Left lung (tissue), 14 donors: ENCODE data around the gene PRCP. TPM values are rescaled to one million over a fixed set of nuclear protein-coding genes. Genes with fewer than 3 reads are reported as not detected.
"Not testable (repeated sequence)": the region's sequence is repeated elsewhere in the genome, so short reads cannot be mapped to it uniquely, and the experiment has no call there.

Experiments used
- ATAC-seq: fragments of 200-7000 bp; cut with Tn5 transposase; one replicate; pipeline ENCODE4 v1.9.1; 2020; ENCODE audit warnings: moderate library complexity
- DNase-seq, 4 donors: peaks; one replicate each; pipeline ENCODE4 v3.0.0-alpha.2; 2013 to 2020
- H3K27ac ChIP-seq, 2 donors: fragments of 200-600 bp; sonication (generic) in 1 of 2; one replicate each; pipeline versions ENCODE4 v1.5.0 to v1.8.0; 2020 to 2021
- H3K27me3 ChIP-seq, 2 donors: fragments of 200-600 bp; sonication (generic) in 1 of 2; one replicate each; pipeline versions ENCODE4 v1.5.0 to v1.8.0; 2020 to 2021
- H3K36me3 ChIP-seq, 2 donors: fragments of 200-600 bp; sonication (generic) in 1 of 2; one replicate each; pipeline versions ENCODE4 v1.5.0 to v1.8.0; 2020 to 2021
- H3K4me1 ChIP-seq, 2 donors: fragments of 200-600 bp; one replicate each; pipeline ENCODE4 v1.8.0; 2021
- H3K4me3 ChIP-seq, 2 donors: fragments of 200-600 bp; sonication (generic) in 1 of 2; one replicate each; pipeline versions ENCODE4 v1.5.0 to v1.8.0; 2020 to 2021; ENCODE audit warnings: mild to moderate bottlenecking in 1 of 2
- H3K9me3 ChIP-seq, 2 donors: fragments of 200-600 bp; sonication (generic) in 1 of 2; one replicate each; pipeline versions ENCODE4 v1.5.0 to v1.8.0; 2020 to 2021
- intact Hi-C, 2 donors: fragments of 100-400 bp; cut with DNase I; formaldehyde crosslinking; loops; one replicate each; pipeline versions ENCODE4 v1.11.2 to v1.14.2; 2022
- long read RNA-seq, 12 donors: library from polyadenylated mRNA in 2 of 12; unstranded in 2 of 12; transcript quantifications; one replicate each; pipeline ENCODE4 v2.0.0 and lab custom pipeline, GENCODE V29; 2019 to 2026
- polyA plus RNA-seq, 6 donors: library from polyadenylated mRNA; unstranded; fragments of 120-200 nt; gene quantifications; one replicate each; pipeline ENCODE4 v1.2.1, GENCODE V29; 2013; ENCODE audit not compliant: insufficient read length in 6 of 6
- total RNA-seq, 2 donors: library from RNA; stranded (reverse); fragmentation: NEBNext Ultra II Directional; extraction: Animal tissue kit (Norgen Biotek cat#: 25700); gene quantifications; one replicate each; pipeline ENCODE4 v1.2.1, GENCODE V29; 2021
- TF ChIP-seq, protein P1 (sequence below), 2 donors: fragments of 200-600 bp; sonication (generic) in 1 of 2; IDR thresholded peaks; one replicate each; pipeline versions ENCODE4 v1.5.0 to v1.8.0; 2021; ENCODE audit warnings: antibody characterized with exemption in 2 of 2
- donor health status: DM: no; HTN: yes; CAD: no.
- donor health status: DM: no; HTN: no; CAD: no.

Gene PRCP
- total RNA-seq (10 to 100 TPM; 82.4 to 88.0 TPM), polyA plus RNA-seq (100 to 1,000 TPM; 206 to 261 (median 231) TPM)
- long read RNA-seq, donor 1, full-length matches to known transcripts, result 89 of 118 reads
- long read RNA-seq, donor 1, partial matches to known transcripts, result 29 of 118 reads
- long read RNA-seq, donor 1, other reads (novel, unspliced or antisense), result 0 of 118 reads
- long read RNA-seq, donor 2, full-length matches to known transcripts, result 132 of 143 reads
- long read RNA-seq, donor 2, partial matches to known transcripts, result 11 of 143 reads
- long read RNA-seq, donor 2, other reads (novel, unspliced or antisense), result 0 of 143 reads
- long read RNA-seq, donor 3, full-length matches to known transcripts, result 72 of 83 reads
- long read RNA-seq, donor 3, partial matches to known transcripts, result 11 of 83 reads
- long read RNA-seq, donor 3, other reads (novel, unspliced or antisense), result 0 of 83 reads
- long read RNA-seq, donor 4, full-length matches to known transcripts, result 36 of 43 reads
- long read RNA-seq, donor 4, partial matches to known transcripts, result 7 of 43 reads
- long read RNA-seq, donor 4, other reads (novel, unspliced or antisense), result 0 of 43 reads
- long read RNA-seq, donor 5, full-length matches to known transcripts, result 94 of 108 reads
- long read RNA-seq, donor 5, partial matches to known transcripts, result 14 of 108 reads
- long read RNA-seq, donor 5, other reads (novel, unspliced or antisense), result 0 of 108 reads
- long read RNA-seq, donor 6, full-length matches to known transcripts, result 73 of 91 reads
- long read RNA-seq, donor 6, partial matches to known transcripts, result 18 of 91 reads
- long read RNA-seq, donor 6, other reads (novel, unspliced or antisense), result 0 of 91 reads
- long read RNA-seq, donor 7, full-length matches to known transcripts, result 41 of 41 reads
- long read RNA-seq, donor 7, partial matches to known transcripts, result 0 of 41 reads
- long read RNA-seq, donor 7, other reads (novel, unspliced or antisense), result 0 of 41 reads
- long read RNA-seq, donor 8, full-length matches to known transcripts, result 59 of 65 reads
- long read RNA-seq, donor 8, partial matches to known transcripts, result 6 of 65 reads
- long read RNA-seq, donor 8, other reads (novel, unspliced or antisense), result 0 of 65 reads
- long read RNA-seq, donor 9, full-length matches to known transcripts, result 1 of 1 reads
- long read RNA-seq, donor 9, partial matches to known transcripts, result 0 of 1 reads
- long read RNA-seq, donor 9, other reads (novel, unspliced or antisense), result 0 of 1 reads
- long read RNA-seq, donor 10, full-length matches to known transcripts, result 23 of 25 reads
- long read RNA-seq, donor 10, partial matches to known transcripts, result 2 of 25 reads
- long read RNA-seq, donor 10, other reads (novel, unspliced or antisense), result 0 of 25 reads
- long read RNA-seq, donor 11, full-length matches to known transcripts, result 75 of 85 reads
- long read RNA-seq, donor 11, partial matches to known transcripts, result 5 of 85 reads
- long read RNA-seq, donor 11, other reads (novel, unspliced or antisense), result 5 of 85 reads
- long read RNA-seq, donor 12, full-length matches to known transcripts, result 57 of 69 reads
- long read RNA-seq, donor 12, partial matches to known transcripts, result 12 of 69 reads
- long read RNA-seq, donor 12, other reads (novel, unspliced or antisense), result 0 of 69 reads

DNA sequence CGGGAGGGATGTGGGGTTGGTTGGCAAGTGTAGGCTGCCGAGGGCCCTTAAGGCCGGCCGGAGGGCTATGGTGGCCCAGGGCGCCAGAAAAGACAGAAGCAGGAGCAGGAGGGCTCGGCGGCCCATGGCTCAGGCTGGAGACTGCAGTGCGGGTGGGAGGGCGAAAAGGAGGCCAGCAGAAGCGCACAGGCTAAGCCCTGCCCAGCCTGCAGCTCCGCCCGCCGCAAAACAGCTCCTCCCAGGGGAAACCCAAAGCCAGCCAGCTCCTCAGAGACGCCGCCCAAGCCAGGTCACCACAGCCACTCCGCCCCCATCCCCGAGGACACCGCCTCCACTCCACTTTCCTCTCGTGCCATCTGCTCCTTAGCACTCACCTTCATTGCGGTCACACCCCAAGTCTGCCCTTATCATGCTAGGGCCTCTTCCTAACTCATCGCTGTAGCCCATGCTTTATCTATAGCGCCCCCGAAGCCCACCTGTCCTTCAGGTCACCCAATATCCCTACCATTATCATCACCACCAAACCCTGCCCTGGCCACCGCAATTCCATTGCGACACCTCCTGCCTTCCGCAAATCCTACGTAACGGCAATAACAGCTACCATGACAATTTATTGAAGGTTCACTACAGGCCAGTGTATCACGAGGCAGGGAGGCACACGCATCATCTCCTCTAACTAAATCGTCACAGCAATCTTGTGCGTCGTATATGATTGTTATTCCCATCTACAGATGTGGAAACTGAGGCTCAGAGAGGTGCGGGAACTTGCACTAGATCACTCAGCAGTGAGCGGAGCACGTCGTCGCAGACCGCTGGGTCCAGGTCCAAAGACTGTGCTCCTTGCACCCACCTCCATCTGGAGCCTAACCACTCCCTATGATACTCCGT, at the start of gene PRCP:
TSS of gene PRCP (minus strand) at position 154 of the 888 bp plus-strand sequence. CDS start at position 126, 28 bp downstream.
- Histone ChIP-seq H3K27ac (peak within 1 kb of the TSS; percentile 79 to 98), H3K9me3 (no peaks in the 10 kb centered on the region), H3K4me3 (peak within 1 kb of the TSS; percentile 61 to 68), H3K36me3 (no peaks in the 10 kb centered on the region), H3K27me3 (no peaks in the 10 kb centered on the region), H3K4me1 (peaks cover 9 to 55% of the 10 kb centered on the region in 2 donors)
- TF ChIP-seq, protein P1, sequence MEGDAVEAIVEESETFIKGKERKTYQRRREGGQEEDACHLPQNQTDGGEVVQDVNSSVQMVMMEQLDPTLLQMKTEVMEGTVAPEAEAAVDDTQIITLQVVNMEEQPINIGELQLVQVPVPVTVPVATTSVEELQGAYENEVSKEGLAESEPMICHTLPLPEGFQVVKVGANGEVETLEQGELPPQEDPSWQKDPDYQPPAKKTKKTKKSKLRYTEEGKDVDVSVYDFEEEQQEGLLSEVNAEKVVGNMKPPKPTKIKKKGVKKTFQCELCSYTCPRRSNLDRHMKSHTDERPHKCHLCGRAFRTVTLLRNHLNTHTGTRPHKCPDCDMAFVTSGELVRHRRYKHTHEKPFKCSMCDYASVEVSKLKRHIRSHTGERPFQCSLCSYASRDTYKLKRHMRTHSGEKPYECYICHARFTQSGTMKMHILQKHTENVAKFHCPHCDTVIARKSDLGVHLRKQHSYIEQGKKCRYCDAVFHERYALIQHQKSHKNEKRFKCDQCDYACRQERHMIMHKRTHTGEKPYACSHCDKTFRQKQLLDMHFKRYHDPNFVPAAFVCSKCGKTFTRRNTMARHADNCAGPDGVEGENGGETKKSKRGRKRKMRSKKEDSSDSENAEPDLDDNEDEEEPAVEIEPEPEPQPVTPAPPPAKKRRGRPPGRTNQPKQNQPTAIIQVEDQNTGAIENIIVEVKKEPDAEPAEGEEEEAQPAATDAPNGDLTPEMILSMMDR (IDR thresholded peaks at IDR 0.05), result no peak
- ATAC-seq, result peak; percentile 96
- intact Hi-C loops, result loop anchor here in 1 of 2 donors (10.0 kb wide), 1 partner anchor 354 kb away; no protein-coding TSS in a partner anchor
- DNase-seq, result peak; percentile 87 to 99 (median 96)

GRCh38 chr11:82949352-82949751, 49.1 kb upstream of the PRCP start:
- no peaks in the 10 kb centered on the region for H3K27me3 ChIP-seq
- no peaks in the 10 kb centered on the region for H3K9me3 ChIP-seq
- H3K4me3 ChIP-seq, result no peak overlapping the region
- H3K4me1 ChIP-seq, result no peaks in the 10 kb centered on the region
- no peaks in the 10 kb centered on the region for H3K36me3 ChIP-seq
- H3K27ac ChIP-seq, result no peak overlapping the region
- intact Hi-C loops, result no loop called here
- DNase-seq (no peak), ATAC-seq (no peak)
- TF ChIP-seq, protein P1 (IDR thresholded peaks at IDR 0.05), result no peak

DNA sequence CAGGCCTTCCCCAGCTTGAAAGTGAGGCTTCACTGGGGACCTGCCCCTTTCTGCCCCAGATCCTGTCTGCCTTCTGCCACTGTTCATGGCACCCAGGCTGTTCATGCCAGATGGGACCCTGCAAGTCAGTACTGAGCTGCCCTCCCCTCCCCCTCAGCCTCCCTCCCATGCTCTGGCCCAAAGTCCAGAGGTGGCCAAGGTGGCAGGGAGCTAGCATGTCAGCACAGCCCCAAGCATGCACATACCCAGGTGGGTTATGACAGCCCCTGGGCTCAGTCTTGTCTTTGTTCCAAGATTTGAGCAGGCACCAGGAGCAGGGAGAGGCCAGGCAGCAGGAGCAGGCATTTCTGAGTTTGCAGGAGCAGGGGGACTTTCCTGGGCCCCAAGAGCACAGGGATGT, 45.5 kb upstream of the PRCP start:
- H3K4me1 ChIP-seq, result no peaks in the 10 kb centered on the region

DNA sequence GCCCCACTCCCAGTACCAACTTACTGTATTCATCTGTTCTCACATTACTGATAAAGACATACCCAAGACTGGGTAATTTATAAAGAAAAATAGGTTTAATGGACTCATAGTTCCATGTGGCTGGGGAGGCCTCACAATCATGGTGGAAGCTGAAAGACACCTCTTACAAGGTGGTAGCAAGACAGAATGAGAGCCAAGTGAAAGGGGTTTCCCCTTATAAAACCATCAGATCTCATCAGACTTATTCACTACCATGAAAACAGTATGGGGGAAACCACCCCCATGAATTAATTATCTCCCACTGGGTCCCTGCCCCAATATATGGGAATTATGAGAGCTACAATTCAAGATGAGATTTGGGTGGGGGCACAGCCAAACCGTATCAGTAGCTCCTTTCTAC, 44.8 kb upstream of the PRCP start:
- H3K9me3 ChIP-seq, H3K27me3 ChIP-seq, H3K4me1 ChIP-seq, ATAC-seq, H3K4me3 ChIP-seq, DNase-seq, intact Hi-C loops, H3K27ac ChIP-seq, H3K36me3 ChIP-seq: not testable (repeated sequence)

More for the DNA sequence above, 45.5 kb upstream of the PRCP start:
- intact Hi-C loops, result no loop called here
- H3K27me3 ChIP-seq, result no peaks in the 10 kb centered on the region
- no peak overlapping the region for H3K4me3 ChIP-seq
- H3K9me3 ChIP-seq, result no peaks in the 10 kb centered on the region
- no peak overlapping the region for H3K27ac ChIP-seq
- DNase-seq (no peak), ATAC-seq (no peak)
- no peaks in the 10 kb centered on the region for H3K36me3 ChIP-seq
- TF ChIP-seq, protein P1 (IDR thresholded peaks at IDR 0.05), result no peak
